AG10803 (cell line): Measurements from ENCODE around the gene PCDHGA6.
A peak's percentile ranks its signal among the peaks of the same experiment; 100 is the strongest.
"Not testable (repeated sequence)": the region's sequence is repeated elsewhere in the genome, so short reads cannot be mapped to it uniquely, and the experiment has no call there.

Experiments
- DNase-seq: peaks from one replicate; pipeline ENCODE4 v3.0.0; 2010; ENCODE audit warnings: low read depth
- H3K4me3 ChIP-seq: 2 replicates; pipeline ENCODE4 v1.5.1; 2011; ENCODE audit warnings: mild to moderate bottlenecking, low read length, control low read depth
- CTCF ChIP-seq: conservative IDR thresholded peaks from 2 replicates; pipeline ENCODE4 v1.5.1; 2011; ENCODE audit warnings: mild to moderate bottlenecking, low read length, control low read depth, inconsistent platforms

Gene PCDHGA6

GRCh38 chr5:141413540-141414069 is 39.9 kb downstream of the PCDHGA6 start:
- no peak for DNase-seq
- no peak for TF ChIP-seq CTCF
- peak overlapping the region; percentile 67 for H3K4me3 ChIP-seq

- not testable (repeated sequence) for H3K4me3 ChIP-seq, DNase-seq
Measured at GRCh38 chr5:141414548-141415274, 41.0 kb downstream of the PCDHGA6 start.

- not testable (repeated sequence) for H3K4me3 ChIP-seq, DNase-seq
Measured at GRCh38 chr5:141415275-141415618, 41.6 kb downstream of the PCDHGA6 start.

- H3K4me3 ChIP-seq: peak within 1 kb of the TSS; percentile 63
- peak; percentile 87 for TF ChIP-seq CTCF
- peak; percentile 81 for DNase-seq
Measured at GRCh38 chr5:141417494-141418172, 43.9 kb downstream of the PCDHGA6 start, which contains the start of gene PCDHGB7. TSS of gene PCDHGB7 (plus strand) at chr5:141417677. CDS start at chr5:141417860, 183 bp downstream.

- no peak for TF ChIP-seq CTCF
- DNase-seq: no peak
- no peak overlapping the region for H3K4me3 ChIP-seq
Measured at GRCh38 chr5:141419074-141419880, 45.6 kb downstream of the PCDHGA6 start.

GRCh38 chr5:141420855-141421488 is 47.3 kb downstream of the PCDHGA6 start, which contains the start of gene PCDHGA11:
TSS of gene PCDHGA11 (plus strand) at chr5:141421051. CDS start at chr5:141421228, 177 bp downstream.
- TF ChIP-seq CTCF: peak; percentile 65
- DNase-seq: peak; percentile 63
- H3K4me3 ChIP-seq: peak within 1 kb of the TSS; percentile 61

GRCh38 chr5:141421489-141421855 is 47.8 kb downstream of the PCDHGA6 start:
- DNase-seq: no peak
- TF ChIP-seq CTCF: no peak
- peak overlapping the region; percentile 61 for H3K4me3 ChIP-seq
